Body of pancreas (tissue), 4 donors: ENCODE measurements around the gene ZSCAN5A. TPM values are rescaled to one million over a fixed set of nuclear protein-coding genes. Genes with fewer than 3 reads are reported as not detected.

ENCODE experiments used
- ATAC-seq: fragments of 150-250 bp; one replicate; pipeline ENCODE4 v1.9.1; 2016
- DNase-seq, 4 donors: peaks; one replicate each; pipeline ENCODE4 v3.0.0-alpha.2; 2019
- H3K27ac ChIP-seq, 4 donors: fragments of 200-600 bp; sonication (generic); 1 replicate in 3 of 4; 2 replicates in 1 of 4; pipeline versions ENCODE4 v1.5.1 to v1.6.1; 2016 to 2019; ENCODE audit warnings: mild to moderate bottlenecking in 1 of 4, mixed read lengths in 1 of 4, moderate library complexity in 1 of 4
- H3K27me3 ChIP-seq, 2 donors: fragments of 200-600 bp; sonication (generic); one replicate each; pipeline ENCODE4 v1.6.0; 2016; ENCODE audit warnings: mild to moderate bottlenecking in 1 of 2
- H3K36me3 ChIP-seq, 2 donors: fragments of 200-600 bp; sonication (generic); replicated peaks in 1 of 2; 2 replicates each; pipeline ENCODE4 v1.5.1; 2016; ENCODE audit warnings: low read depth in 2 of 2; ENCODE audit not compliant: insufficient read depth in 1 of 2
- H3K4me1 ChIP-seq: fragments of 200-600 bp; sonication (generic); one replicate; pipeline ENCODE4 v1.6.0; 2016
- H3K4me3 ChIP-seq, 2 donors: fragments of 200-600 bp; sonication (generic); 1 replicate in 1 of 2; 2 replicates in 1 of 2; pipeline ENCODE4 v1.5.1; 2016 to 2019
- H3K9me3 ChIP-seq, 3 donors: fragments of 200-600 bp; sonication (generic); 1 replicate in 2 of 3; 2 replicates in 1 of 3; pipeline ENCODE4 v1.5.1; 2016
- CTCF ChIP-seq, 7 experiments: fragments of 450-650 bp in 4 of 7; fragments of 200-600 bp in 3 of 7; sonication (generic) in 3 of 7; IDR thresholded peaks; one replicate each; pipeline ENCODE4 v1.5.1; 2016 to 2019; ENCODE audit warnings: antibody characterized with exemption in 7 of 7
- POLR2A ChIP-seq, 3 donors: fragments of 450-650 bp; IDR thresholded peaks; one replicate each; pipeline ENCODE4 v1.6.1; 2016; ENCODE audit warnings: antibody characterized with exemption in 3 of 3, mild to moderate bottlenecking in 2 of 3
- WGBS, 2 donors: methylation state at CpG; one replicate each; pipeline ENCODE4 v1.1.5; 2017; 5-methylcytosine and 5-hydroxymethylcytosine counted together
- intact Hi-C: fragments of 100-400 bp; cut with DNase I; formaldehyde crosslinking; loops from one replicate; pipeline ENCODE4 v1.15.1; 2023
- total RNA-seq, 2 donors: library from RNA; depleted of rRNA; stranded (reverse); fragments of >200 nt; gene quantifications; one replicate each; pipeline ENCODE4 v1.1.0, GENCODE V29; 2016

ZSCAN5A gene
- total RNA-seq, 2 donors from 2014 or later = 4.9 to 7.3 TPM

GRCh38 chr19:56297010-56297409 is 17.6 kb downstream of the ZSCAN5A start:
- DNase-seq (no peak), ATAC-seq (no peak)
- 94 to 95% methylated on average over 3 of the region's 3 CpGs for WGBS, 2 donors
- Histone ChIP-seq H3K36me3 (no peaks in the 10 kb centered on the region), H3K9me3 (no peaks in the 10 kb centered on the region), H3K4me1 (no peaks in the 10 kb centered on the region), H3K4me3 (no peak overlapping the region), H3K27me3 (no peaks in the 10 kb centered on the region), H3K27ac (no peak overlapping the region)
- TF ChIP-seq CTCF (IDR thresholded peaks at IDR 0.05) (no peak), POLR2A (IDR thresholded peaks at IDR 0.05) (no peak)
- intact Hi-C loops = no loop called here

- whole genome bisulfite sequencing, 2 donors = 92% methylated on average over 22 of the region's 22 CpGs
- no peak for ATAC-seq
- TF ChIP-seq CTCF (IDR thresholded peaks at IDR 0.05) (no peak), POLR2A (IDR thresholded peaks at IDR 0.05) (no peak)
- no peak for DNase-seq
- no peak overlapping the region for H3K27ac ChIP-seq
- H3K4me1 ChIP-seq = no peaks in the 10 kb centered on the region
- no peak overlapping the region for H3K4me3 ChIP-seq
- no peaks in the 10 kb centered on the region for H3K9me3 ChIP-seq
- no peaks in the 10 kb centered on the region for H3K36me3 ChIP-seq
- intact Hi-C loops = no loop called here
- no peaks in the 10 kb centered on the region for H3K27me3 ChIP-seq
These were observed 18.8 kb downstream of the ZSCAN5A start for GRCh38 chr19:56295531-56296455.

- 79 to 89% methylated on average over 4 of the region's 4 CpGs for WGBS, 2 donors
- TF ChIP-seq POLR2A (IDR thresholded peaks at IDR 0.05) = no peak
- no peak for TF ChIP-seq CTCF (IDR thresholded peaks at IDR 0.05)
- H3K4me3 ChIP-seq = no peak overlapping the region
These were observed 20.1 kb downstream of the ZSCAN5A start for GRCh38 chr19:56294549-56294948.

GRCh38 chr19:56291867-56292266 is 22.8 kb downstream of the ZSCAN5A start:
- TF ChIP-seq CTCF (IDR thresholded peaks at IDR 0.05) (no peak), POLR2A (IDR thresholded peaks at IDR 0.05) (no peak)
- DNase-seq = no peak
- Histone ChIP-seq H3K4me3 (no peak overlapping the region), H3K27ac (no peak overlapping the region), H3K27me3 (no peaks in the 10 kb centered on the region), H3K9me3 (no peaks in the 10 kb centered on the region), H3K4me1 (no peaks in the 10 kb centered on the region), H3K36me3 (no peaks in the 10 kb centered on the region)
- intact Hi-C loops = no loop called here
- WGBS, 2 donors = 78 to 97% methylated on average over 6 of the region's 6 CpGs
- ATAC-seq = no peak

More at GRCh38 chr19:56294549-56294948, 20.1 kb downstream of the ZSCAN5A start:
- intact Hi-C loops = no loop called here
- Histone ChIP-seq H3K36me3 (no peaks in the 10 kb centered on the region), H3K27me3 (no peaks in the 10 kb centered on the region), H3K4me1 (no peaks in the 10 kb centered on the region), H3K27ac (no peak overlapping the region), H3K9me3 (no peaks in the 10 kb centered on the region)
- DNase-seq (no peak), ATAC-seq (no peak)

GRCh38 chr19:56290104-56290503 is 24.5 kb downstream of the ZSCAN5A start:
- no peak overlapping the region for H3K4me3 ChIP-seq
- no peaks in the 10 kb centered on the region for H3K27me3 ChIP-seq
- DNase-seq (no peak), ATAC-seq (no peak)
- TF ChIP-seq CTCF (IDR thresholded peaks at IDR 0.05) (no peak), POLR2A (IDR thresholded peaks at IDR 0.05) (no peak)
- intact Hi-C loops = no loop called here
- no peak overlapping the region for H3K27ac ChIP-seq
- H3K36me3 ChIP-seq = no peaks in the 10 kb centered on the region
- H3K4me1 ChIP-seq = no peaks in the 10 kb centered on the region
- H3K9me3 ChIP-seq = no peaks in the 10 kb centered on the region
